Measurements from ENCODE around the gene ZNF532. TPM values are rescaled to one million over a fixed set of nuclear protein-coding genes. Genes with fewer than 3 reads are reported as not detected.

Gene ZNF532
- total RNA-seq, 1 experiment from 2014 or later = 258 TPM

DNA sequence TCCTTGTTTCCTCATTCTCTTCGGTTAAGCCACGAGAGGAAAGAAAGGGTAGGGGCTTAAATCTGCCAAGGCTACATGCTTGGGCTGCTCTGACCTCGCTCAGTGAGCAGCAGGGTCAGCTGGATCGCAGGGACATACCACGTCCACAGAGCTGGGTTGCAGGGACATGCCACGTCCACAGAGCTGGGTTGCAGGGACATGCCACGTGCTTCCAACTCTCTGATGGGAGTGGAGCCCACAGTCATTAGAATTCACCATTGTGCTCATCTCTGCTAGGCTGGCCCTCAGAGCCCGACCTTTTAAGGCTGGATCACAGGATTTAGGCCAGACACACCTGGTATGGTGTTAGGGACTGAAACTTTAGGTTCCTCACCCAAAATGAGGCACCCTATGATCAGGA lies 167.6 kb downstream of the ZNF532 start:
- Mint-ChIP-seq H3K27me3 (ENCODE audit: low read depth) (no peaks in the 10 kb centered on the region), H3K4me1 (peaks cover 8 to 12% of the 10 kb centered on the region in 2 experiments), H3K36me3 (ENCODE audit: insufficient read depth in 1 of 3, low read depth in 3 of 3) (no peaks in the 10 kb centered on the region), H3K9me3 (no peaks in the 10 kb centered on the region), H3K4me3 (no peak overlapping the region), H3K27ac (no peak overlapping the region; a peak in 1 of 7 replicates)
- no peak overlapping the region for H4K8ac ChIP-seq (replicated peaks; ENCODE audit: insufficient read length, low read depth, low read length)
- H3K9ac ChIP-seq (ENCODE audit: extremely low read depth, insufficient read length, low read length) = no peak overlapping the region
- H3K56ac ChIP-seq (ENCODE audit: insufficient read length, low read depth, low read length) = no peak overlapping the region
- DNase-seq = no peak
- H3K27ac ChIP-seq (ENCODE audit: insufficient read length, low read depth, low read length) = no peak overlapping the region
- no peak overlapping the region for H3K23ac ChIP-seq (ENCODE audit: insufficient read length, low read depth, low read length)
- H2BK120ac ChIP-seq (ENCODE audit: low read depth, low read length, poor library complexity, severe bottlenecking) = no peak overlapping the region
- H2BK20ac ChIP-seq (ENCODE audit: low read depth, low read length, poor library complexity, severe bottlenecking) = no peak overlapping the region
- no peaks in the 10 kb centered on the region for H3K4me1 ChIP-seq (ENCODE audit: insufficient read depth, low read length)
- no peaks in the 10 kb centered on the region for H3K79me2 ChIP-seq (ENCODE audit: insufficient read depth, low read length)
- H2BK15ac ChIP-seq (ENCODE audit: low read depth, low read length) = no peak overlapping the region
- no peak overlapping the region for H3K4ac ChIP-seq (ENCODE audit: low read depth, low read length)
- H3T11ph ChIP-seq (ENCODE audit: low read length) = no peak overlapping the region
- no peak overlapping the region for H4K91ac ChIP-seq (ENCODE audit: insufficient read length, low read depth, low read length)
- H4K5ac ChIP-seq (ENCODE audit: insufficient read length, low read depth, low read length) = no peak overlapping the region
- H2BK12ac ChIP-seq (ENCODE audit: insufficient read length, low read depth, low read length) = no peak overlapping the region
- H3K14ac ChIP-seq (ENCODE audit: insufficient read depth, low read length) = no peak overlapping the region
- no peak overlapping the region for H3K18ac ChIP-seq (ENCODE audit: insufficient read length, low read depth, low read length)
- no peaks in the 10 kb centered on the region for H3K9me3 ChIP-seq (ENCODE audit: control insufficient read depth, low read depth, low read length)
- H2BK5ac ChIP-seq (ENCODE audit: insufficient read length, low read length) = no peak overlapping the region
- TF ChIP-seq, protein P1, sequence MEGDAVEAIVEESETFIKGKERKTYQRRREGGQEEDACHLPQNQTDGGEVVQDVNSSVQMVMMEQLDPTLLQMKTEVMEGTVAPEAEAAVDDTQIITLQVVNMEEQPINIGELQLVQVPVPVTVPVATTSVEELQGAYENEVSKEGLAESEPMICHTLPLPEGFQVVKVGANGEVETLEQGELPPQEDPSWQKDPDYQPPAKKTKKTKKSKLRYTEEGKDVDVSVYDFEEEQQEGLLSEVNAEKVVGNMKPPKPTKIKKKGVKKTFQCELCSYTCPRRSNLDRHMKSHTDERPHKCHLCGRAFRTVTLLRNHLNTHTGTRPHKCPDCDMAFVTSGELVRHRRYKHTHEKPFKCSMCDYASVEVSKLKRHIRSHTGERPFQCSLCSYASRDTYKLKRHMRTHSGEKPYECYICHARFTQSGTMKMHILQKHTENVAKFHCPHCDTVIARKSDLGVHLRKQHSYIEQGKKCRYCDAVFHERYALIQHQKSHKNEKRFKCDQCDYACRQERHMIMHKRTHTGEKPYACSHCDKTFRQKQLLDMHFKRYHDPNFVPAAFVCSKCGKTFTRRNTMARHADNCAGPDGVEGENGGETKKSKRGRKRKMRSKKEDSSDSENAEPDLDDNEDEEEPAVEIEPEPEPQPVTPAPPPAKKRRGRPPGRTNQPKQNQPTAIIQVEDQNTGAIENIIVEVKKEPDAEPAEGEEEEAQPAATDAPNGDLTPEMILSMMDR (conservative IDR thresholded peaks at IDR 0.05) = no peak
- H4K20me1 ChIP-seq (ENCODE audit: control insufficient read depth, insufficient read depth, insufficient read length) = no peaks in the 10 kb centered on the region
- H3K4me2 ChIP-seq (ENCODE audit: insufficient read depth, insufficient read length, low read length) = no peak overlapping the region
- no CpG with 5 or more reads among the region's 8 CpGs for WGBS (ENCODE audit: extremely low coverage, insufficient read length, low lambda C conversion rate)
- H3K23me2 ChIP-seq (ENCODE audit: insufficient read length, low read depth, low read length, poor library complexity, severe bottlenecking) = no peaks in the 10 kb centered on the region
- no peaks in the 10 kb centered on the region for H3K27me3 ChIP-seq (ENCODE audit: insufficient read depth, low read length)
- no peak overlapping the region for H2AFZ ChIP-seq (ENCODE audit: low read length)
- no peak overlapping the region for H2AK5ac ChIP-seq (ENCODE audit: insufficient read length, low read length)
- H3K79me1 ChIP-seq (ENCODE audit: insufficient read depth, low read depth, low read length, poor library complexity, severe bottlenecking) = no peaks in the 10 kb centered on the region

Data from H9 (cell line).